Fibroblast of upper back skin (primary cell): ENCODE results near the gene NUDT8.
"Not testable (repeated sequence)": the region's sequence is repeated elsewhere in the genome, so short reads cannot be mapped to it uniquely, and the experiment has no call there.

Experiments
- DNase-seq: peaks from one replicate; pipeline ENCODE4 v3.0.0-alpha.2; 2013

NUDT8 gene

DNA sequence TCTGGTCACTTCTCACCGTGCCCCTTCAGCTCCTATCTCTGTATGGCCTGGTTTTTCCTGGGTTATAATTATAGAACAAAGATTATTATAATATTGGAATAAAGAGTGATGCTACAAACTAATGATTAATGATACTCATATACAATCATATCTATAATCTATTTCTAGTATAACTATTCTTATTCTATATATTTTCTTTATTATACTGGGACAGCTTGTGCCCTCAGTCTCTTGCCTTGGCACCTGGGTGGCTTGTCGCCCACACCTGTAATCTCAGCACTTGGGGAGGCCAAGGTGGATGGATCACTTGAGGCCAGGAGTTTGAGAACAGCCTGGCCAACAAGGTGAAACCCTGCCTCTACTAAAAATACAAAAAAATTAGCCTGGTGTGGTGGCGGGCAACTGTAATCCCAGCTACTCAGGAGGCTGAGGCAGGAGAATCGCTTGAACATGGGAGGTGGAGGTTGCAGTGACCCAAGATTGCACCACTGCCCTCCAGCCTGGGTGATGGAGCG lies 30.0 kb upstream of the NUDT8 start:
- DNase-seq: not testable (repeated sequence)

- DNase-seq: no peak
These were observed 27.6 kb upstream of the NUDT8 start for GRCh38 chr11:67657300-67657699.

DNA sequence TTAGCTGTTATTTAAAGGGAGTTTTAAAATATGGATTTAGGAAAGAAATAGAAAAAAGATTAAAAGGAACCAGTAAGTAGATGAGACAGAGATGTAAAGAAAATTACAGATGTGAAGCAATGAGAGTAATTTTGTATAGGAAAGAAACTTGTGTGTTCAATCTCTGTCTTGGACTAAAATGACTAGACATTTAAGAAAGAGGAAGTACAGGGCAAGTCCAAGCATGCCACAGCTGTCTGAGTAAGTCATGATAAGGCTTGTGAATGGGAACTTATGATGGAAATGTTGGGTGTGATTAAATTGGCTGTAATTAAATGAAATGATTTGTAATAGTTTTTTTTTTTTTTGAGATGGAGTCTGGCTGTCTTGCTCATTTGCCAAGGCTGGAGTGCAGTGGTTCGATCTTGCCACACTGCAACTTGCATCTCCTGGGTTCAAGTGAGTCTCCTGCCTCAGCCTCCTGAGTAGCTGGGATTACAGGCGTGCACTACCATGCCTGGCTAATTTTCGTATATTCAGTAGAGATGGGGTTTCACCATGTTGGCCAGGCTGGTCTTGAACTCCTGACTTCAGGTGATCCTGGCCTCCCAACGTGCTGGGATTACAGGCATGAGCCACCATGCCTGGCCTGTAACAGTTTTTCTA lies 26.7 kb upstream of the NUDT8 start:
- DNase-seq: no peak

DNA sequence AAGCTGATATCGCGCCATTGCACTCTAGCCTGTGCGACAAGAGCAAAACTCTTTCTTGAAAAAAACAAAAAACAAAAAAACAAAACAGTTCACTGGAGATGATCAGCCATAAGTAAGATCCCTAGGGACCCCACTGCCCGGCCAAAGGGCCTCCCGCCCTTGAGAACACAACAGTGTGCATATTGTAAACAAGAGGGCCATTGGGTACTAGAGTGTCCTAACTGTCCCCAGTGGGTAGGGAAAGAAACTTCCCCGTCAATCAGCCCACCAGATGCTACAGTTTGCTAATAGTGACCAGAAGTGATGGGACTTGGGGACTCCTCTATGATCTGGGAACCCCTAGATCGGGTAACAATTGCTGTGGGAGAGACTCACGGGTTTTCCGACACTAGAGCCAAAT lies 24.5 kb upstream of the NUDT8 start:
- no peak for DNase-seq

DNA sequence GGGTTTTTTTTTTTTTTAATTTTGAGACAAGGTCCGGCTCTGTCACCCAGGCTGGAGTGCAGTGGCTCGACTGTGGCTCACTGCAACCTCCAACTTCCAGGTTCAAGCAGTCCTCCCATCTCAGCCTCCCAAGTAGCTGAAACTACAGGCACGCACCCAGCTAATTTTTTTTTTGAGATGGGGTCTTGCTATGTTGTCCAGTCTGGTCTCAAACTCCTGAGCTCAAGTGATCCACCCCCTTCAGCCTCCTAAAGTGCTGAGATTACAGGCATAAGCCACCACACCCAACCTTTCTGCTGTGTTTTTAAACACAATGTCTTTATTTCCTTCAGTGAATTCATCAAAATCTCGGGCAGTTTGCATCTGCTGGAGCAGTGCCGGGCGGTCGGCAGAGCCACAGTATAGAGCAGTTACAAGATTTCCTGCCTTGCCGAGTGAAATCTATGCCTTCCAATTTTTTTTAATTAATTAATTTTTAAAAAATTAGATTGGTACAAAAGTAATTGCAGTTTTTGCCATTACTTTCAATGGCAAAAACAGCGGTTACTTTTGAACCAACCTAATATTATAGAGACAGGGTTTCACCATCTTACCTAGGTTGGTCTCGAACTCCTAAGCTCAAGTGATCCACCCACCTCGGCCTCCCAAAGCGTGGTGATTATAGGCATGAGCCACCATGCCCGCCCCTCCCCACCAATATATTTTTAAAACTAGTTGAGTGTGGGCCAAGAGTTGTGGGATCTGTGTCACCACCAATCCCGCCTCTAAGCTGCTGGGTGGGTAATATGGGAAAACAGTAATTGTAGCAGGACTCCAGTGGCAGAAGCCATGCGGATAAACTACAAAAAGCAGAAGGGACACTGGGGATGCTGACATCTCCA lies 23.5 kb upstream of the NUDT8 start:
- DNase-seq: no peak

DNA sequence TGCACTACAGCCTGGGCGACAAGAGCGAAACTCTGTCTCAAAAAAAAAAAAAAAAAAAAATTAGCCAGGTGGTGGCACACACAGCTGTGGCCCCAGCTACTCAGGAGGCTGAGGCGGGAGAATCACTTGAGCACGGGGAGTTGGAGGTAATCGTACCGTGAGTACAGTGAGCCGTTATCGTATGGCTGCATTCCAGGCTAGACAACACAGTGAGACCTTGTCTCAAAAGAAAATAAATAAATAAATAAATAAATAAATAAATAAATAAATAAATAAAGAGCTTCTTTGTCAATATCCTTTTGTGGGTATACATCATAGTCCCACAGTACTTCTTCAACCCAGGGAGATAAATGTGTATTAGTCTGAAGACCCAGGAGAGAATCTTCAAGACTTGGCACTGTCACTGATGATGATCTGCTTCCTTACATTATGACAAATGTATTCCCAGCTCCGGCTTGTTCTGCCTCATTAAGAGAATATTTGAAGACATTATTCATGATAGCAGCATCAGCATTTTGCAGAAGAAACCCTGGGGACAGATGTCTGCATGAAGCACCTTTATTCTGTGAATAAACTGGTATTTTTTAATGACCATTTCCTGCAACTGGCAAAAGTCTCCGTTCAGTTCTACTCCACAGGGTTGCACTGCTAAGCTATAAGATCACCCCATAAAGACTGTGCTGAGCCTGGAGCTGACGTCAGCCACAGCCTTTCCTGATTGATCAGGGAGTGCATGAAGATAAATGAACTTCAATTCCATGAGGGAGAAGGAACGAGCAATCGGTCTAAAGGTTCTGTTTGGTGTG lies 22.4 kb upstream of the NUDT8 start:
- no peak for DNase-seq

- DNase-seq: no peak
These were observed 20.1 kb upstream of the NUDT8 start for GRCh38 chr11:67649634-67650510.

- no peak for DNase-seq
These were observed 19.3 kb upstream of the NUDT8 start for GRCh38 chr11:67648796-67649613.

DNA sequence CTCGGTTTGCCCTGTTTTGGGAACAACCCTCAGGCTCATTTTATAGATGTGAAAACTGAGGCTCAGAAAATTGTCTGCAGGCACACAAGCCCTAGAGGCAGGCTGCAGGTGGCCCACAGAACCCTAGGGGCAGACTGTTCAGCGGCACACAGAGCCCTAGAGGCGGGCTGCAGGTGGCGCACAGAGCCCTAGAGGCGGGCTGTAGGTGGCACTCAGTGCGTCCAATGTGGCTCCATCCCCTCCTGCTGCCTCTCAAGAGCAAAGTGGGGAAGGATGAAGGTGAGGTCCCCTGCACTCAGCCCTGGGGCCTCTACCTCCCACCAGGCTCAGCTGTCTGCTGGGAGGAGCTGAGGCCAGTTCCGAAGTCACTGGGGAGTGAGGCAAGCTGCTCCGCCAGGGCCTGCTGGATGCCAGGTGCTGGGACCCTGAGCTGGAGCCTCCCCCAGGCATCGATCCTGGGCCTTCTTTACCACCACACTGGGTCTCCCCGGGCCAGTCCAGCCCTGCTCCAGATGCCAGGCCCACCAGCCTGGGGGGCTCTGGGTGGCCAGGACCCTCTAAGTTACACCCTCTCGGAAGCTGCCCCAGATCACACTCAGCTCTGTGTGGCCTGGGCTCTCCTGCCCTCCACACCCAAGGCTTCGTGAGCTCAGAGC lies 18.5 kb upstream of the NUDT8 start:
- DNase-seq: no peak

- no peak for DNase-seq
These were observed 17.7 kb upstream of the NUDT8 start for GRCh38 chr11:67647471-67647870.

- no peak for DNase-seq
These were observed 17.0 kb upstream of the NUDT8 start for GRCh38 chr11:67646535-67647336.

GRCh38 chr11:67645521-67646461 lies 16.1 kb upstream of the NUDT8 start:
- no peak for DNase-seq

DNA sequence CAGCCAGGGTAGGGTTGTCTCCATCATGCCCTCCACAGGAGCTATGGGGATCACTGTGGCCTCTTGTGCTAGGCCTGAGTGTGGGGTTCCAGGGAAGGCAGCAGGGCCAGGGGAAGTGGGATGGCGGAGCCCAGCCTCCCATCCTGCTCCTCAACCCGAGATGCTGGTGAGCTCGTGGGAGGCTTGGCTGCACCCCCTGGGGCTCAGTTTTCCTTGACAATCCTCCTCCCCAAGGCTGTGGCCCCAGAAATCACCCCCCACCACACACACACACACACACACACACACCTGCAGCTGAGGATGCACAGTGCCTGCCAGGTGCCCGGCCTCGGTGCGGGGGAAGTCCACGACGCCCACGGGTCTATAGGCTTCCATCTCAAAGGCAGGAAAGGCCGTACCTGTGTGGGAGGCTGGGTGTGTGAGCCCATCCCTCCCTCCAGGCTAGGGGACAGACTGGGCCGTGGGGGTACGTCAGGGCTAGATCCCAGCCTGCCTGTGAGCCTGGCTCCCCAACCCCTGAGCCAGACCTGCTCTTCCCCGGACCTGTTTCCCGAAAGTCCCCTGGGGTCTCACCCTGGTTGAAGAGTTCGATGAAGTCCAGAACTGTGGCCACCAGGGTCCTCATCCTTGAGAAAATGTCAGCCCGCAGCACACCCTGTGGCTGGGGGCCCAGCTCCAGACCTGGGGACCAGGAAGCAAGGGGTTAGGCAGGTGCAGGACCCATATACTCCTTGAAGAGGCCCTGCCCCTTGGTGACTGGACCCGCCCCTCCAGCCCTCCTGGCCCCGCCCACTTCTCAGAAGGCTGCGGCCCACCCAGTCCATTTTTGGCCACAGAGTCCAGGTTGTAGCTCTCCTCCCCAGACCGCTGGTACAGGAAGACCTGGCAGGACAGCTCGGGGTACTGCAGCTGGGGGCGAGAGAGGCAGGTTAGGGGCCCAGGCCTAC lies 15.0 kb upstream of the NUDT8 start:
- DNase-seq: no peak

GRCh38 chr11:67644042-67644441 lies 14.3 kb upstream of the NUDT8 start:
- DNase-seq: no peak

DNA sequence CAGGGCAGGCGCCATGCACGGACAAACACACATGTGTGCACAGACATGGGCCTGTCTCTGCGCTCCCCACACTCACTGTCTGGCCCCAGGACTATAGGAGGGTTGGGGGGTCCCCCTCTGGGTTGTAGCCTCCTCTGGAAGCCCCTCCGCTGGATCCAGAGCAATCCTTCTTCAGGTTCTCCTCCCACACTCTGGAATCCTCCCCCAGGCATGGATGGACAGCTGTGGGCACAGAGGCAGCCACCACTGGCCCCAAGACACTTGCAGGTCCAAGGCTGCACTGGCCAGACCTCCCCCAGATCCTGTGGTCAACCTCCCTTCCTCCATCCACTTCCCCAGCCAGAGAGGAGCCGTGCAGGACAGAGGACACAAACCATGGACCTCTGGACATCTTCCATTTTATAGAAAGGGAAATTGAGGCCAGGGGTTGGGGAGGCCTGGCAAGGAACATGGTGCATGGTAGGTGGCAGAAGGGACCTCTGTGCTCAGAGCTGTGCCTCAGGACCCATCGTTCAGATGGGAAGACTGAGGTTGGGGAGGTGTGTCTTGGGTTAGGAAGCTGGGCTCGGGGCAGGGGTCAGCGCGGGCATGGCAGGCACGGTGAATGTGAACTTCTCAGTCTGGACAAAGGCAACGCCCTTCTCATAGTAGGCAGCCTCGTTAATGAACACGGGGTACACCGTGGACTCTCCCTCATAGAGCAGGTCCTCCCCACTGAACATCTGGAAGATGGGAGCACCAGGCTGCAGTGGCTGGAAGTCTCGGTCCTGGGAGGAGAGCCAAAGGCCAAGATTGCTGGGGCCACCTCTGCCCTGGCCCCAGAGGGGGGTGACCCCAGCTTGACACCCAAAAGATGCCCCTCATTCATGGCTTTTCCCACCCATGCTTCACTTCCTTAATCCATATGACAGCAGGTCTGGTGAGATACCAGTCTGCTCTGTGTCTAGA lies 12.7 kb upstream of the NUDT8 start:
- DNase-seq: no peak
